Neural cell (in vitro differentiated cells): ENCODE measurements around the gene SND1. TPM values are rescaled to one million over a fixed set of nuclear protein-coding genes. Genes with fewer than 3 reads are reported as not detected.

Experiments
- H2AFZ ChIP-seq: fragments of 200-600, 300-800 bp; sonication (generic), shearing (Covaris generic); 2 replicates; pipeline ENCODE4 v1.6.0; 2014; ENCODE audit warnings: low read depth, mild to moderate bottlenecking, antibody characterized with exemption, low read length, moderate library complexity
- H3F3A ChIP-seq: fragments of 200-600 bp; shearing (Covaris generic); 2 replicates; pipeline ENCODE4 v1.6.1; 2016; ENCODE audit warnings: mild to moderate bottlenecking, moderate library complexity, mixed read lengths, antibody characterized with exemption, low read length; ENCODE audit not compliant: insufficient read depth, poor library complexity, severe bottlenecking
- H3K27ac ChIP-seq: fragments of 200-600, 300-800 bp; sonication (generic), shearing (Covaris generic); 2 replicates; pipeline ENCODE4 v1.5.1; 2014; ENCODE audit warnings: mild to moderate bottlenecking, low read length, moderate library complexity
- H3K27me3 ChIP-seq: fragments of 300-800, 200-600 bp; sonication (generic), shearing (Covaris generic); 2 replicates; pipeline ENCODE4 v1.6.0; 2014; ENCODE audit warnings: mild to moderate bottlenecking, low read depth, low read length, moderate library complexity; ENCODE audit not compliant: insufficient read depth
- H3K36me3 ChIP-seq: fragments of 300-800, 200-600 bp; sonication (generic), shearing (Covaris generic); 2 replicates; pipeline ENCODE4 v1.5.1; 2014; ENCODE audit warnings: mild to moderate bottlenecking, antibody characterized with exemption, low read length, moderate library complexity; ENCODE audit not compliant: insufficient read depth
- H3K4me2 ChIP-seq: fragments of 300-800, 200-600 bp; sonication (generic), shearing (Covaris generic); 2 replicates; pipeline ENCODE4 v1.6.0; 2014; ENCODE audit warnings: mild to moderate bottlenecking, low read length
- H3K4me3 ChIP-seq: fragments of 300-800, 200-600 bp; sonication (generic), shearing (Covaris generic); 2 replicates; pipeline ENCODE4 v1.5.1; 2014; ENCODE audit warnings: mild to moderate bottlenecking, low read length, moderate library complexity
- H3K79me2 ChIP-seq: fragments of 200-600 bp; shearing (Covaris generic); replicated peaks from 2 replicates; pipeline ENCODE4 v1.6.0; 2014; ENCODE audit warnings: mild to moderate bottlenecking, low read length, moderate library complexity; ENCODE audit not compliant: insufficient read depth
- H3K9ac ChIP-seq: fragments of 300-800, 200-600 bp; sonication (generic), shearing (Covaris generic); 2 replicates; pipeline ENCODE4 v1.6.1; 2016; ENCODE audit warnings: mild to moderate bottlenecking, low read length, mixed read lengths
- H3K9me2 ChIP-seq: fragments of 200-600 bp; shearing (Covaris generic); 2 replicates; pipeline ENCODE4 v1.6.1; 2016; ENCODE audit warnings: mild to moderate bottlenecking, low read length, mixed read lengths; ENCODE audit not compliant: insufficient read depth
- H3K9me3 ChIP-seq: fragments of 200-600, 300-800 bp; sonication (generic), shearing (Covaris generic); 2 replicates; pipeline ENCODE4 v1.6.1; 2016; ENCODE audit warnings: mild to moderate bottlenecking, mixed run types, low read length, moderate library complexity, mixed read lengths
- H4K20me1 ChIP-seq: fragments of 200-600 bp; shearing (Covaris generic); 2 replicates; pipeline ENCODE4 v1.6.1; 2016; ENCODE audit warnings: mild to moderate bottlenecking, mixed run types; ENCODE audit not compliant: insufficient read depth
- CTCF ChIP-seq: fragments of 450-650 bp; IDR thresholded peaks from 2 replicates; pipeline ENCODE4 v1.5.1; 2014; ENCODE audit warnings: antibody characterized with exemption, mild to moderate bottlenecking, moderate library complexity; ENCODE audit not compliant: poor library complexity, severe bottlenecking
- EP300 ChIP-seq: fragments of 450-650 bp; conservative IDR thresholded peaks from 2 replicates; pipeline ENCODE4 v1.6.1; 2014; ENCODE audit warnings: antibody characterized with exemption, mild to moderate bottlenecking, moderate library complexity; ENCODE audit not compliant: poor library complexity, severe bottlenecking
- EZH2 ChIP-seq: fragments of 200-600, 300-800 bp; shearing (Covaris generic), sonication (generic); IDR thresholded peaks from 2 replicates; pipeline ENCODE4 v1.6.1; 2014; ENCODE audit warnings: antibody characterized with exemption, low read length, borderline replicate concordance, mild to moderate bottlenecking; ENCODE audit not compliant: insufficient read depth, poor library complexity, severe bottlenecking
- MXI1 ChIP-seq: fragments of 450-650 bp; conservative IDR thresholded peaks from 2 replicates; pipeline ENCODE4 v1.6.1; 2014; ENCODE audit warnings: antibody characterized with exemption, mild to moderate bottlenecking; ENCODE audit not compliant: poor library complexity, severe bottlenecking
- POLR2AphosphoS5 ChIP-seq: IDR thresholded peaks from 2 replicates; pipeline ENCODE4 v1.6.1; 2012
- RAD21 ChIP-seq: fragments of 450-650 bp; conservative IDR thresholded peaks from 2 replicates; pipeline ENCODE4 v1.6.1; 2014; ENCODE audit warnings: antibody characterized with exemption, mild to moderate bottlenecking, moderate library complexity
- REST ChIP-seq: IDR thresholded peaks from 2 replicates; pipeline ENCODE4 v1.6.1; 2012; ENCODE audit warnings: borderline replicate concordance
- SMC3 ChIP-seq: fragments of 450-650 bp; conservative IDR thresholded peaks from 2 replicates; pipeline ENCODE4 v1.6.1; 2014; ENCODE audit warnings: antibody characterized with exemption, mild to moderate bottlenecking, moderate library complexity; ENCODE audit not compliant: poor library complexity
- TAF1 ChIP-seq: IDR thresholded peaks from 2 replicates; pipeline ENCODE4 v1.6.1; 2012; ENCODE audit warnings: low read depth
- polyA plus RNA-seq: library from polyadenylated mRNA; depleted of rRNA; stranded (reverse); fragments of >200 nt; gene quantifications from 2 replicates; pipeline ENCODE4 v1.2.3, GENCODE V29; 2014

Gene SND1
- polyA plus RNA-seq, 1 donor from 2014 or later: 37.4 TPM

GRCh38 chr7:127941476-127942210 is 289.6 kb downstream of the SND1 start:
- no peak for TF ChIP-seq TAF1
- TF ChIP-seq EP300: no peak
- TF ChIP-seq RAD21: no peak
- no peak for TF ChIP-seq REST
- no peak for TF ChIP-seq CTCF
- no peak for TF ChIP-seq EZH2
- no peak for TF ChIP-seq POLR2AphosphoS5
- TF ChIP-seq MXI1: no peak
- no peak for TF ChIP-seq SMC3
- no peaks in the 10 kb centered on the region for H3K9me3 ChIP-seq
- no peaks in the 10 kb centered on the region for H4K20me1 ChIP-seq
- H3K4me2 ChIP-seq: no peak overlapping the region
- H3K36me3 ChIP-seq: no peaks in the 10 kb centered on the region
- no peaks in the 10 kb centered on the region for H3F3A ChIP-seq
- H3K9me2 ChIP-seq: no peaks in the 10 kb centered on the region
- H2AFZ ChIP-seq: no peak overlapping the region
- H3K9ac ChIP-seq: no peak overlapping the region
- no peaks in the 10 kb centered on the region for H3K79me2 ChIP-seq
- H3K4me3 ChIP-seq: no peak overlapping the region
- no peak overlapping the region for H3K27ac ChIP-seq
- H3K27me3 ChIP-seq: no peaks in the 10 kb centered on the region

GRCh38 chr7:127943541-127944521 is 291.8 kb downstream of the SND1 start:
- no peaks in the 10 kb centered on the region for H3K27me3 ChIP-seq
- no peaks in the 10 kb centered on the region for H3K9me3 ChIP-seq
- H4K20me1 ChIP-seq: no peaks in the 10 kb centered on the region
- no peak overlapping the region for H3K4me2 ChIP-seq
- no peak overlapping the region for H2AFZ ChIP-seq
- TF ChIP-seq POLR2AphosphoS5: no peak
- TF ChIP-seq TAF1: no peak
- no peak for TF ChIP-seq EZH2
- TF ChIP-seq EP300: no peak
- TF ChIP-seq RAD21: no peak
- no peak for TF ChIP-seq REST
- peak overlapping the region; percentile 14 for H3K27ac ChIP-seq
- no peaks in the 10 kb centered on the region for H3F3A ChIP-seq
- H3K79me2 ChIP-seq: no peaks in the 10 kb centered on the region
- H3K9ac ChIP-seq: no peak overlapping the region
- no peaks in the 10 kb centered on the region for H3K9me2 ChIP-seq
- H3K4me3 ChIP-seq: peak overlapping the region; percentile 31
- no peaks in the 10 kb centered on the region for H3K36me3 ChIP-seq
